Measurements from ENCODE around the gene TBC1D7. TPM values are rescaled to one million over a fixed set of nuclear protein-coding genes. Genes with fewer than 3 reads are reported as not detected.

Gene TBC1D7
- total RNA-seq, 2 donors from 2014 or later = 37.7 to 59.0 TPM

- peaks cover 10% of the 10 kb centered on the region for H3K36me3 Mint-ChIP-seq (ENCODE audit: low read depth)
- TF ChIP-seq CTCF (conservative IDR thresholded peaks at IDR 0.05) = no peak
- H3K4me3 Mint-ChIP-seq = no peak overlapping the region
- Histone ChIP-seq H3K27ac (ENCODE audit: low read depth, low read length) (no peak overlapping the region), H3K4me1 (ENCODE audit: control insufficient read depth, insufficient read depth, low read length) (peaks cover 3% of the 10 kb centered on the region), H3K36me3 (ENCODE audit: control insufficient read depth, insufficient read depth, low read length) (peaks cover 14% of the 10 kb centered on the region), H3K27me3 (ENCODE audit: control insufficient read depth, insufficient read depth, low read length, poor library complexity, severe bottlenecking) (no peaks in the 10 kb centered on the region), H3K9ac (ENCODE audit: extremely low read depth, low read length, poor library complexity, severe bottlenecking) (no peak overlapping the region), H3K4me3 (ENCODE audit: low read length) (no peak overlapping the region), H3K9me3 (ENCODE audit: control insufficient read depth, low read length) (peaks cover 14% of the 10 kb centered on the region)
- peaks cover 3% of the 10 kb centered on the region for H3K27me3 Mint-ChIP-seq (ENCODE audit: insufficient read depth)
- H3K9me3 Mint-ChIP-seq = peaks cover 11% of the 10 kb centered on the region
- DNase-seq = no peak
- peaks cover 6% of the 10 kb centered on the region for H3K4me1 Mint-ChIP-seq
- WGBS, 2 experiments (ENCODE audit: insufficient coverage in 1 of 2, insufficient read length in 1 of 2) = 89 to 98% methylated on average over 4 to 6 of the region's 6 CpGs
- no peak overlapping the region for H3K27ac Mint-ChIP-seq
These were observed 64.7 kb downstream of the TBC1D7 start for GRCh38 chr6:13263669-13264068.

- Mint-ChIP-seq H3K27me3 (ENCODE audit: insufficient read depth) (peaks cover 3% of the 10 kb centered on the region), H3K4me3 (no peak overlapping the region), H3K4me1 (peaks cover 3% of the 10 kb centered on the region), H3K27ac (no peak overlapping the region), H3K36me3 (ENCODE audit: low read depth) (peaks cover 10% of the 10 kb centered on the region), H3K9me3 (peaks cover 11% of the 10 kb centered on the region)
- H3K9ac ChIP-seq (ENCODE audit: extremely low read depth, low read length, poor library complexity, severe bottlenecking) = no peak overlapping the region
- TF ChIP-seq CTCF (conservative IDR thresholded peaks at IDR 0.05) = no peak
- H3K36me3 ChIP-seq (ENCODE audit: control insufficient read depth, insufficient read depth, low read length) = peaks cover 14% of the 10 kb centered on the region
- no peak overlapping the region for H3K4me3 ChIP-seq (ENCODE audit: low read length)
- H3K27ac ChIP-seq (ENCODE audit: low read depth, low read length) = no peak overlapping the region
- WGBS, 2 experiments (ENCODE audit: insufficient coverage in 1 of 2, insufficient read length in 1 of 2) = 67 to 85% methylated on average over 1 of the region's 1 CpG
- no peaks in the 10 kb centered on the region for H3K27me3 ChIP-seq (ENCODE audit: control insufficient read depth, insufficient read depth, low read length, poor library complexity, severe bottlenecking)
- H3K4me1 ChIP-seq (ENCODE audit: control insufficient read depth, insufficient read depth, low read length) = peaks cover 3% of the 10 kb centered on the region
- DNase-seq = no peak
- H3K9me3 ChIP-seq (ENCODE audit: control insufficient read depth, low read length) = peaks cover 14% of the 10 kb centered on the region
These were observed 65.8 kb downstream of the TBC1D7 start for GRCh38 chr6:13262302-13263230.

- Mint-ChIP-seq H3K27ac (no peak overlapping the region), H3K4me3 (no peak overlapping the region), H3K4me1 (no peaks in the 10 kb centered on the region), H3K9me3 (peaks cover 11% of the 10 kb centered on the region), H3K36me3 (ENCODE audit: low read depth) (peaks cover 8% of the 10 kb centered on the region), H3K27me3 (ENCODE audit: insufficient read depth) (no peaks in the 10 kb centered on the region)
- H3K27me3 ChIP-seq (ENCODE audit: control insufficient read depth, insufficient read depth, low read length, poor library complexity, severe bottlenecking) = no peaks in the 10 kb centered on the region
- WGBS, 2 experiments (ENCODE audit: insufficient coverage in 1 of 2, insufficient read length in 1 of 2) = 86 to 92% methylated on average over 1 of the region's 1 CpG
- H3K4me3 ChIP-seq (ENCODE audit: low read length) = no peak overlapping the region
- H3K36me3 ChIP-seq (ENCODE audit: control insufficient read depth, insufficient read depth, low read length) = peaks cover 8% of the 10 kb centered on the region
- H3K9me3 ChIP-seq (ENCODE audit: control insufficient read depth, low read length) = peaks cover 11% of the 10 kb centered on the region
- H3K9ac ChIP-seq (ENCODE audit: extremely low read depth, low read length, poor library complexity, severe bottlenecking) = no peak overlapping the region
- no peak overlapping the region for H3K27ac ChIP-seq (ENCODE audit: low read depth, low read length)
- no peaks in the 10 kb centered on the region for H3K4me1 ChIP-seq (ENCODE audit: control insufficient read depth, insufficient read depth, low read length)
- DNase-seq = no peak
- no peak for TF ChIP-seq CTCF (conservative IDR thresholded peaks at IDR 0.05)
These were observed 66.8 kb downstream of the TBC1D7 start for GRCh38 chr6:13261464-13261994.

Measured in endodermal cell (in vitro differentiated cells).